ENCODE data around the gene NEURL4. TPM values are rescaled to one million over a fixed set of nuclear protein-coding genes. Genes with fewer than 3 reads are reported as not detected.

Gene NEURL4
- total RNA-seq, 1 experiment from 2014 or later, result 46.5 TPM

- DNase-seq, result peak; percentile 25 to 47
- Histone ChIP-seq H3K4me1 (replicated peaks; ENCODE audit: insufficient read depth) (peaks cover 21% of the 10 kb centered on the region; the same call in 1 of the 2 replicates), H4K20me1 (ENCODE audit: insufficient read depth) (peaks cover 15% of the 10 kb centered on the region), H3F3A (ENCODE audit: insufficient read depth, low read depth) (peaks cover 28% of the 10 kb centered on the region), H3K4me3 (peak within 1 kb of the TSS; percentile 86; the same call in 1 of the 2 replicates), H3K4me2 (peak within 1 kb of the TSS; percentile 91), H2AFZ (no peak within 1 kb of the TSS), H3K79me2 (ENCODE audit: low read depth) (peaks cover 37% of the 10 kb centered on the region), H3K27ac (no peak within 1 kb of the TSS), H3K36me3 (ENCODE audit: low read depth) (no peaks in the 10 kb centered on the region), H3K9me2 (ENCODE audit: insufficient read depth) (no peaks in the 10 kb centered on the region), H3K9me3 (ENCODE audit: insufficient read depth, low read depth) (no peaks in the 10 kb centered on the region), H3K27me3 (ENCODE audit: insufficient read depth, low read depth) (no peaks in the 10 kb centered on the region)
- ChIA-PET CTCF (interaction anchor here (0.6 to 1.6 kb wide), 3 partner anchors 25 to 206 kb away, joined by 6 to 13 read pairs (median 9); no protein-coding TSS in a partner anchor), POLR2A (ENCODE audit: unreplicated experiment) (interaction anchor here (0.7 to 1.0 kb wide), 2 partner anchors 26 to 49 kb away, joined by 4 to 16 read pairs; partner anchors contain the start of gene TMEM256)
- TF ChIP-seq EZH2 (IDR thresholded peaks at IDR 0.05; ENCODE audit: low read depth), result no peak
- no peak for TF ChIP-seq CTCF (conservative IDR thresholded peaks at IDR 0.05)
- intact Hi-C loops (cut with micrococcal nuclease; ENCODE audit: unreplicated experiment), result loop anchor here (5.0 kb wide), 1 partner anchor 147 kb away; no protein-coding TSS in a partner anchor
- BruUV-seq (replicated peaks), result no TSS peak
Measured at GRCh38 chr17:7355053-7355452, 25.9 kb upstream of the NEURL4 start, which contains the start of gene TMEM95. Gene TMEM95 (plus strand): TSS chr17:7355156. CDS start chr17:7355205, 49 bp downstream.

- Histone ChIP-seq H3K4me1 (replicated peaks; ENCODE audit: insufficient read depth) (peaks cover 28% of the 10 kb centered on the region), H3K4me2 (peak overlapping the region; percentile 91), H3K4me3 (peak overlapping the region; percentile 86; the same call in 1 of the 2 replicates), H3K27me3 (ENCODE audit: insufficient read depth, low read depth) (no peaks in the 10 kb centered on the region), H3K27ac (no peak overlapping the region), H3K79me2 (ENCODE audit: low read depth) (peaks cover 43% of the 10 kb centered on the region), H4K20me1 (ENCODE audit: insufficient read depth) (peaks cover 15% of the 10 kb centered on the region), H2AFZ (no peak overlapping the region), H3K36me3 (ENCODE audit: low read depth) (no peaks in the 10 kb centered on the region), H3K9me3 (ENCODE audit: insufficient read depth, low read depth) (no peaks in the 10 kb centered on the region), H3F3A (ENCODE audit: insufficient read depth, low read depth) (peaks cover 34% of the 10 kb centered on the region), H3K9me2 (ENCODE audit: insufficient read depth) (no peaks in the 10 kb centered on the region)
- TF ChIP-seq EZH2 (IDR thresholded peaks at IDR 0.05; ENCODE audit: low read depth) (no peak), CTCF (conservative IDR thresholded peaks at IDR 0.05) (no peak)
- ChIA-PET POLR2A (ENCODE audit: unreplicated experiment) (interaction anchor here (0.5 to 0.7 kb wide), 2 partner anchors 25 to 39 kb away, joined by 5 to 16 read pairs; no protein-coding TSS in a partner anchor), CTCF (interaction anchor here (0.5 kb wide), 1 partner anchor 25 kb away, joined by 3 read pairs; no protein-coding TSS in a partner anchor)
- intact Hi-C loops (cut with micrococcal nuclease; ENCODE audit: unreplicated experiment), result loop anchor here (5.0 kb wide), 1 partner anchor 48 kb away; the partner anchor contains the start of gene TMEM256
- peak in 1 of 2 experiments; percentile 36 for DNase-seq
- BruUV-seq (replicated peaks), result no TSS peak
Measured at GRCh38 chr17:7354262-7354843, 25.2 kb upstream of the NEURL4 start.

- no peaks in the 10 kb centered on the region for H3K9me3 ChIP-seq (ENCODE audit: insufficient read depth, low read depth)
- H3K79me2 ChIP-seq (ENCODE audit: low read depth), result peaks cover 43% of the 10 kb centered on the region
- ChIA-PET POLR2A (ENCODE audit: unreplicated experiment) (interaction anchor here (0.6 to 0.7 kb wide), 3 partner anchors 32 to 135 kb away, joined by 3 to 4 read pairs (median 4); no protein-coding TSS in a partner anchor), CTCF (interaction anchor here (0.5 kb wide), 1 partner anchor 246 kb away, joined by 5 read pairs; no protein-coding TSS in a partner anchor)
- H2AFZ ChIP-seq, result no peak overlapping the region
- peaks cover 28% of the 10 kb centered on the region for H3K4me1 ChIP-seq (replicated peaks; ENCODE audit: insufficient read depth)
- DNase-seq, result no peak
- peak overlapping the region; percentile 86 for H3K4me3 ChIP-seq
- BruUV-seq (replicated peaks), result no TSS peak
- H4K20me1 ChIP-seq (ENCODE audit: insufficient read depth), result peaks cover 15% of the 10 kb centered on the region
- H3K36me3 ChIP-seq (ENCODE audit: low read depth), result no peaks in the 10 kb centered on the region
- H3K27me3 ChIP-seq (ENCODE audit: insufficient read depth, low read depth), result no peaks in the 10 kb centered on the region
- intact Hi-C loops (cut with micrococcal nuclease; ENCODE audit: unreplicated experiment), result loop anchor here (1.0 to 5.0 kb wide), 3 partner anchors 49 to 236 kb away; partner anchors contain the start of genes POLR2A and TMEM256
- H3K4me2 ChIP-seq, result peak overlapping the region; percentile 91
- no peak for TF ChIP-seq EZH2 (IDR thresholded peaks at IDR 0.05; ENCODE audit: low read depth)
- H3K9me2 ChIP-seq (ENCODE audit: insufficient read depth), result no peaks in the 10 kb centered on the region
- peaks cover 34% of the 10 kb centered on the region for H3F3A ChIP-seq (ENCODE audit: insufficient read depth, low read depth)
- peak overlapping the region; percentile 98; the same call in 1 of the 2 replicates for H3K27ac ChIP-seq
Measured at GRCh38 chr17:7352910-7353635, 23.9 kb upstream of the NEURL4 start.

All from PC-9 (cell line).